ENCODE measurements around the gene CLDN5.

Gene CLDN5

GRCh38 chr22:19520566-19521305 is 3.5 kb downstream of the CLDN5 start:
- no peak for DNase-seq (ENCODE audit: low read depth, low spot score)
- POLR2A ChIA-PET = interaction anchor here (1.1 kb wide), 1 partner anchor 41 kb away, joined by 3 read pairs; the partner anchor contains the start of gene CDC45
- no peak for TF ChIP-seq CTCF (IDR thresholded peaks at IDR 0.05; ENCODE audit: insufficient read depth, low read length, missing control alignments)
- CTCF ChIA-PET = interaction anchor here (2.0 kb wide), 1 partner anchor 109 kb away, joined by 5 read pairs; no protein-coding TSS in a partner anchor
- H3K4me3 ChIP-seq (ENCODE audit: low read depth, low read length) = no peak overlapping the region

GRCh38 chr22:19520007-19520406 is 4.2 kb downstream of the CLDN5 start:
- ChIA-PET POLR2A (no interaction called here), CTCF (no interaction called here)
- no peak overlapping the region for H3K4me3 ChIP-seq (ENCODE audit: low read depth, low read length)
- TF ChIP-seq CTCF (IDR thresholded peaks at IDR 0.05; ENCODE audit: insufficient read depth, low read length, missing control alignments) = no peak
- DNase-seq (ENCODE audit: low read depth, low spot score) = no peak

- POLR2A ChIA-PET = no interaction called here
Measured at GRCh38 chr22:19519041-19519926, 4.9 kb downstream of the CLDN5 start.

GRCh38 chr22:19518635-19519034 is 5.6 kb downstream of the CLDN5 start:
- ChIA-PET CTCF (interaction anchor here (2.3 kb wide), 1 partner anchor 111 kb away, joined by 6 read pairs; no protein-coding TSS in a partner anchor), POLR2A (no interaction called here)
- H3K4me3 ChIP-seq (ENCODE audit: low read depth, low read length) = no peak overlapping the region
- DNase-seq (ENCODE audit: low read depth, low spot score) = no peak
- TF ChIP-seq CTCF (IDR thresholded peaks at IDR 0.05; ENCODE audit: insufficient read depth, low read length, missing control alignments) = no peak

More at GRCh38 chr22:19519041-19519926, 4.9 kb downstream of the CLDN5 start:
- CTCF ChIA-PET = interaction anchor here (2.3 kb wide), 1 partner anchor 111 kb away, joined by 6 read pairs; no protein-coding TSS in a partner anchor
- no peak overlapping the region for H3K4me3 ChIP-seq (ENCODE audit: low read depth, low read length)
- no peak for DNase-seq (ENCODE audit: low read depth, low spot score)
- no peak for TF ChIP-seq CTCF (IDR thresholded peaks at IDR 0.05; ENCODE audit: insufficient read depth, low read length, missing control alignments)

GRCh38 chr22:19517919-19518611 is 6.1 kb downstream of the CLDN5 start:
- ChIA-PET POLR2A (no interaction called here), CTCF (interaction anchor here (2.3 kb wide), 1 partner anchor 112 kb away, joined by 6 read pairs; no protein-coding TSS in a partner anchor)
- TF ChIP-seq CTCF (IDR thresholded peaks at IDR 0.05; ENCODE audit: insufficient read depth, low read length, missing control alignments) = no peak
- no peak for DNase-seq (ENCODE audit: low read depth, low spot score)
- H3K4me3 ChIP-seq (ENCODE audit: low read depth, low read length) = no peak overlapping the region

Measured in AG04449 (cell line).